ENCODE results near the gene PPP1R12B.
A peak's percentile ranks its signal among the peaks of the same experiment; 100 is the strongest.

Gene PPP1R12B, protein sequence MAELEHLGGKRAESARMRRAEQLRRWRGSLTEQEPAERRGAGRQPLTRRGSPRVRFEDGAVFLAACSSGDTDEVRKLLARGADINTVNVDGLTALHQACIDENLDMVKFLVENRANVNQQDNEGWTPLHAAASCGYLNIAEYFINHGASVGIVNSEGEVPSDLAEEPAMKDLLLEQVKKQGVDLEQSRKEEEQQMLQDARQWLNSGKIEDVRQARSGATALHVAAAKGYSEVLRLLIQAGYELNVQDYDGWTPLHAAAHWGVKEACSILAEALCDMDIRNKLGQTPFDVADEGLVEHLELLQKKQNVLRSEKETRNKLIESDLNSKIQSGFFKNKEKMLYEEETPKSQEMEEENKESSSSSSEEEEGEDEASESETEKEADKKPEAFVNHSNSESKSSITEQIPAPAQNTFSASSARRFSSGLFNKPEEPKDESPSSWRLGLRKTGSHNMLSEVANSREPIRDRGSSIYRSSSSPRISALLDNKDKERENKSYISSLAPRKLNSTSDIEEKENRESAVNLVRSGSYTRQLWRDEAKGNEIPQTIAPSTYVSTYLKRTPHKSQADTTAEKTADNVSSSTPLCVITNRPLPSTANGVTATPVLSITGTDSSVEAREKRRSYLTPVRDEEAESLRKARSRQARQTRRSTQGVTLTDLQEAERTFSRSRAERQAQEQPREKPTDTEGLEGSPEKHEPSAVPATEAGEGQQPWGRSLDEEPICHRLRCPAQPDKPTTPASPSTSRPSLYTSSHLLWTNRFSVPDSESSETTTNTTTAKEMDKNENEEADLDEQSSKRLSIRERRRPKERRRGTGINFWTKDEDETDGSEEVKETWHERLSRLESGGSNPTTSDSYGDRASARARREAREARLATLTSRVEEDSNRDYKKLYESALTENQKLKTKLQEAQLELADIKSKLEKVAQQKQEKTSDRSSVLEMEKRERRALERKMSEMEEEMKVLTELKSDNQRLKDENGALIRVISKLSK

DNA sequence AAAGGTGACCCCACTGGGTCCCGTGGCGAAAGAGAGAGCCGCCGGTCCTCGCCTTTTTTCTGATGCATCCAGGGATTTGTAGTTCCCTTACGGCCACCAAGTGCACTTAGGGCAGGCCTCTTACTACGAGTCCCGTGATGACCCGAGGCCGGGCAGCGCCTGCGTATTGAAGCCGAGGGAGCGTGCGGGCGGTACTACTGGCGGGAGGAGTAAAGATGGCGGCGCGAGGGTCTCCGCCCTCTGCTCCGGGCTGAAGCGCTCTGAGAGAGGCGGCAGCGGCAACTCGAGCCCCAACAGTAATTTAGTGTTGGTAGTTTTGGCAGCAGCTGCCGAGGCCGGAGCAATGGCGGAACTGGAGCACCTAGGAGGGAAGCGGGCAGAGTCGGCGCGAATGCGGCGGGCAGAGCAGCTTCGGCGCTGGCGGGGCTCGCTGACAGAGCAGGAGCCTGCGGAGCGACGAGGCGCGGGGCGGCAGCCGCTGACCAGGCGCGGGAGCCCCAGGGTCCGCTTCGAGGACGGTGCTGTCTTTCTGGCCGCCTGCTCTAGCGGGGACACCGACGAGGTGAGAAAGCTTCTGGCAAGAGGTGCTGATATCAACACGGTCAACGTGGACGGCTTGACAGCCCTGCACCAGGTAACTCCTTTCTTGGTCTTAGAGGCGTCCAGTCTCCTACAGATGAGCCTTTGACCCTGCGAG, at the start of gene PPP1R12B:
PPP1R12B (plus strand) TSS at position 191 of the 697 bp plus-strand sequence; CDS start at position 344, 153 bp downstream.
- DNase-seq: peak; percentile 100

DNA sequence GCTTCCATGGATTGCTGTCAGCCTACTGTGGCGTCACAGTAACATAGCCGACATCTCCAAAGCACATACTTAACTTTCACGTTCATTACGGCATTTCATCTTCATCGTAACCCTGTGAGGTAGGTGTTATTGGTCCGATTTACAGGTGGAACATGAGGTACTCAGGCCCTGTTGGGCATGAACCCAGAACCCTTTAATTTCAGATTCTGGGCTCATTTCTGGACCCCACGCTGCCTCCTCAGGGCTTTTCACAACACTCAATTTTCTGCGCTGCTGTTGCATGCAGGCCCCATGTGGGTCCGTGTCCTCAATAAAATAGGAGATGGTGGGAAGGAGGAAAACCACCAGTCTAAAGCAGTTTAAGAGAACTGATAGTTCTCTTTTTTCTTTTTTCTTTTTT, 46.3 kb upstream of the PPP1R12B start:
- DNase-seq: no peak

DNA sequence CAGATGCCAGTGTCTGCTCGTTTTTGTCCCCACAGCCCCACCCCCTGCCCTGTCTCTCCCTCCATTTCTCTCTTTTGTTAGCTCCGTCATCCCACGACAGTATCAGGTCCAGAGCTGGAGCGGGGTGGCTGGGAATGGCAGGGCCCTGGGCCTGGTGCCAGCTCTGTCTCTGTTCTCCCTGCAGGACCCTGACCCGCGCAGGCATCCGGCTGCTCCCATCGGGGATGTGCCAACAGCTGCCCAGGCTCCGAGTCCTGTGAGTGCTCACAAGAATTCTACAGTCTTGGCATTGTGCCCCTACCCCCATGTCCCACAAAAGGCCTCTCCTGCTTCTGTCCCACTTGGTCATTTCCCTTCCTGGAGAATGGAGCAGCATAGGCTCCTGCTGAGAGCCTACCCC, 44.1 kb upstream of the PPP1R12B start:
- DNase-seq: no peak

DNA sequence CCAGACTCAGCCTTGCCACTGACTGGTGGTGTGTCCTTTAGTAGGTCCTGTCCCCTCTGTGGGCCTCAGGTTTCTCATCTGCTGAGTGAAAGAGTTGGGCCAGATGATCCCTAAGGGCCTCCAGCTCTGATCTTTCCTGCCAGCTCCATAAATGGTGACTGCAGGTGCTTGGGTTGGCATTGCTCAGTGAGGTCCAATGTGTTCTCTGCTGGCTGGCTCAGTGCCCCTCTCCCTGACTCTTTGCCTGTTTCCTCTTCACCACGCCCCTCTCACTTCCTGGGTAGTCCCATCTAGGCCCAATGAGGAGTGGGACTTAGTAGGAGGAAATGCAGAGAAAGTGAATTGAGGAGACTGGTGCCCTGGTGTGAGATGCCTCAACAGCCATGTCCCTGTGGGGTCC, 43.3 kb upstream of the PPP1R12B start:
- DNase-seq: no peak

DNA sequence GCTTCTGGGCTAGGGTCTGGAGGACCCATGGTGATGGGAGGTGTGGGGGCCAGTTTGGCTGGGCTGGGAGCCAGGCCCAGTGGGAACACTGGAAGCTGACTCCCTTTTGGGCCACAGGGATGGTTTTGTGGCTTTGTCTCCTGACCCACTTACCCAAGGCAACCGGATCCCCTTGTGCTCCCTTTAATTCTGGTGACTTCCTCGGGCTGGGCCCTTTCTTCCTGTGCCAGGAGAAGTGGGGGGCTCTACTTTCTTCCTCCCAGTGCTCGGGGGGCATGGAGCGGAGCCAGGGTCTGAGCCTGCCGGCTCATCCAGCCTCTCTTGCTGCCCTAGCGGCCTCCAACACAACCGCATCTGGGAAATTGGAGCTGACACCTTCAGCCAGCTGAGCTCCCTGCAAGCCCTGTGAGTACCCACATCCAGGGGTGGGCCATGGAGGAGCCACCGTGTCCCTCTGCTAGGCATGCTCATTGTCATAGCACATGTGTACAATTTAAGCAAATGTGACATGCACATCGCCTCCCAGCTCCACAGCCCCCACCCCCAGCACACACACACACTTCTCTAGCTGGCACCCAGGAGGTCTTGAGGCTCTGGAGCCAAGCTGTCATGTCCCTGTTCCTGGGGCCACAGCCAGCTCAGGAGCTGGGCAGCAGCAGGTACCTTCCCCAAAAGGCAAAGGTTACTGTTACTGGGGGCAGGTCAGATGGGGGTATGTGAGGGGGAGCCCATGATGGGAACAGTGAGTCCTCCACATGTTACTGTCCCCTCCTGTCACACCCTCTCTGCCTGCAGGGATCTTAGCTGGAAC, 41.8 kb upstream of the PPP1R12B start:
- DNase-seq: no peak

DNA sequence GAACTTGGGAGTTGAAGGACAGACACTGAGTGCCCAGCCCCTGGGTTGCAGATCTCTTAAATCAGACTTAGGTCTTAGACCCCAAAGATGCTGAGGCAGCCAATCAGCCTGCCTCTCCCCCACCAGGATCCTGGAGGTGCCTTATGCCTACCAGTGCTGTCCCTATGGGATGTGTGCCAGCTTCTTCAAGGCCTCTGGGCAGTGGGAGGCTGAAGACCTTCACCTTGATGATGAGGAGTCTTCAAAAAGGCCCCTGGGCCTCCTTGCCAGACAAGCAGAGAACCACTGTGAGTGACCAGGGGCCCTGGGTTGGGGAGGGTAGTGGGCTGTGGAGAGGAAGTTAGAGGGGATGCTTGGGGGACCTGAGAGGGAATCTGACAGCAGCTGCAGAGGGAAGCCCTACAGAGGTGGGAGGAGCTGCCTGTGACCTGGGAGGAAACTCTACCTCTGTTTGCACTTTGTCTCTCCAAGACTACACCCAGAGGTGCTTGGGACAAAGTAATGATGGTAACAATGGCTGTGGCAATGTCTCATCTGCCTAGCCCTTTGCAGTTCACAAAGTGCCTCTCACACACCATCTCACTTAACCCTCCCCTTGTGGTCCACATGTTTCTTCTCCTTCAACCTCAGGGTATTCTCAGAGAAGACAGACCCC, 38.3 kb upstream of the PPP1R12B start:
- DNase-seq: no peak

DNA sequence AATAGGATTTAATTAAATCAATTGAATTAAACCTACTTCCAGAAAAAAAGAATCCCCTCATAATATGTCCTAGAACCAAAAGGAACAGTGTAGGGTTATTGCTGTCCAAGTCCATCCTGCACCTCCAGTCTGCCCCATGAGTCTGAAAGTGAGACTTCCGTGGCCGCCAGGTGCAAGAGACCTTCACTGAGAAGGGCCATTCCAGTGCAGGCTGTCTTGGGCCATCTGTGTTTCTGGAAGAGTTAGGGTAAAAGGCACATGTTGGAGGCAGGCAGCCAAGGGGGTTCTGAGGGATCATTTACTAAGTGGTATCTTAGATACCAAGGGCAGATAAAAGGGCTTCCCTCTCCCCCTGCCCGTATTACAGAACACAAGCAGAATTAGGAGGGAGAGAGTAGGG, 37.8 kb upstream of the PPP1R12B start:
- DNase-seq: no peak

DNA sequence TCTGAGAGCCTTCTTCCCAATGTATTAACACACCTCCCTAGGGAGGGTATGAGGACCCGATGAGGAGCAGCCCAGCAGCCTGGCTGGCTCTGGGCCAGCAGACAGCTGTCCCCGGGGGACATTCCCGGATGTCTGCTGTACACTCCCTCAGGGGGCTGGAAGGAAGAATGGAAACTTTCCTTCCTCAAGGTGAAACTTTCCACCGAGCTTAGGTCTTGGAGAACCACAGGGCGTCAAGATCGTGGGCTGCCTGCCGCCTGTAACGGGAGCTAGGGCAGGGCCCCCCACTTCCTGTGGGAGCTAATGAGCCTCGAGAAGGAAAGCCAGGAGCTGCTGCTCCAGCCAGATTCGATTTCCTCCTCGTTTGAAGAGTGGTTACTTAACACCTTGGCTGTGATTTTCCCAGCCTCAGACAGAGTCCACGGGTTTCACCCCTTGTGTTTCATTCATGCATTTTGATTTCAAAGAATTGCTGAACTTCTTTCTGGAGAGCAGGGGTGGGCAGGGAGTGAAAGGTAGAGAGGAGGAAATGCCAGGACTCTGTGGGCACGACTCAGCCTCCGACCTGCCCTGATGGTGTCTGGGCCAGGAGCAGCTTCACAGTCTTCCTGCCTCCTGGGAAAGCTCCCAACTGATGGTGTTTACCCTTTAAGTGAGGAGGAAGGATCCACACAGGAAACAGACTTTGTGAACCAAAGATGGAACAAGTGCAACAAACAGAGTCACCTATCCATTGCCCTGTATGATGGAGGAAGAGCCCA, 36.4 kb upstream of the PPP1R12B start:
- no peak for DNase-seq

DNA sequence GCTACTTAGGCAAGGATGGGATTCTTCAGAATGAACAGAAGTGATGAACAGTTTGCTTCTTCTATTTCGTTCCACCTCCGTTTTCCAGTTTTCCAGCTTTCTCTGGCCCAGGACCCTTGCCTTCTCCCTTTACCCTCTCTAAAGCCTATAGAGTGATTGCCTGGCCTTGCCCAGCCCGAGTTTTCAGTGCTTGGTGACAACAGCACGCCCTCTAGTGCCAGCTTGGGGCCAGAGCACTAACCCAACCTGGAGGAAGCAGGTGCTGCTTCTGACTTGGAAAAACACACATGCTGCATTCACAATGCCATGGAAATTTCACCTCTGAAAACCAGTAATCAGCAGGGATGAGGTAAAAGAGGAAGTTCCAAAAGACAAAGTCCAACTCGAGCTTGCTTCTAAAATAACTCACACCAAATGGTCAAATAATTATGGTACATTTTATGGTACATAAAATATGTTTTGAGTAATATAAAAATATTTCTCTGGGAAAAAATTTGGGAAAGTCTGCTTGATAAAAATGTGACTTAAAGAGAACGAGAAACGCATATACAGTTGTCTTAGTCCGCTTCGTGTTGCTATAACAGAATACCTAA, 32.8 kb upstream of the PPP1R12B start:
- peak; percentile 77 for DNase-seq

DNA sequence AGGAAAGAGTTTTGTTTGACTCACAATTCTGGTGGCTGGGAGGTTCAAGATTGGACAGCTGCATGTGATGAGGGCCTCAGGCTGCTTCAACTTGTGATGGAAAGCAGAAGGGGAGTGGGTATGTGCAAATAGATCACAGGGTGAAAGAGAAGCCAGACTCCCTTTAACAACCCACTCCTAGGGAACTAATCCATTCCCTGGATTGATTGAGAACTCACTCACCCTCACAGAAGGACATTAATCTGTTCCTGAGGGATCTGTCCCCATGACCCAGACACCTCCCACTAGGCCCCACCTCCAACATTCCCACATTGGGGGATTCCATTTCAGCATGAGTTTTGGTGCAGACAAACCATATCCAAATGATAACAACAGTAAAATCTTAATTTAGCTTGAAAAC, 32.3 kb upstream of the PPP1R12B start:
- DNase-seq: no peak

DNA sequence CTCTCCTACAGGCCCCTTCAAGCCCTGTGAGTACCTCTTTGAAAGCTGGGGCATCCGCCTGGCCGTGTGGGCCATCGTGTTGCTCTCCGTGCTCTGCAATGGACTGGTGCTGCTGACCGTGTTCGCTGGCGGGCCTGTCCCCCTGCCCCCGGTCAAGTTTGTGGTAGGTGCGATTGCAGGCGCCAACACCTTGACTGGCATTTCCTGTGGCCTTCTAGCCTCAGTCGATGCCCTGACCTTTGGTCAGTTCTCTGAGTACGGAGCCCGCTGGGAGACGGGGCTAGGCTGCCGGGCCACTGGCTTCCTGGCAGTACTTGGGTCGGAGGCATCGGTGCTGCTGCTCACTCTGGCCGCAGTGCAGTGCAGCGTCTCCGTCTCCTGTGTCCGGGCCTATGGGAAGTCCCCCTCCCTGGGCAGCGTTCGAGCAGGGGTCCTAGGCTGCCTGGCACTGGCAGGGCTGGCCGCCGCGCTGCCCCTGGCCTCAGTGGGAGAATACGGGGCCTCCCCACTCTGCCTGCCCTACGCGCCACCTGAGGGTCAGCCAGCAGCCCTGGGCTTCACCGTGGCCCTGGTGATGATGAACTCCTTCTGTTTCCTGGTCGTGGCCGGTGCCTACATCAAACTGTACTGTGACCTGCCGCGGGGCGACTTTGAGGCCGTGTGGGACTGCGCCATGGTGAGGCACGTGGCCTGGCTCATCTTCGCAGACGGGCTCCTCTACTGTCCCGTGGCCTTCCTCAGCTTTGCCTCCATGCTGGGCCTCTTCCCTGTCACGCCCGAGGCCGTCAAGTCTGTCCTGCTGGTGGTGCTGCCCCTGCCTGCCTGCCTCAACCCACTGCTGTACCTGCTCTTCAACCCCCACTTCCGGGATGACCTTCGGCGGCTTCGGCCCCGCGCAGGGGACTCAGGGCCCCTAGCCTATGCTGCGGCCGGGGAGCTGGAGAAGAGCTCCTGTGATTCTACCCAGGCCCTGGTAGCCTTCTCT, 30.3 kb upstream of the PPP1R12B start:
- no peak for DNase-seq

DNA sequence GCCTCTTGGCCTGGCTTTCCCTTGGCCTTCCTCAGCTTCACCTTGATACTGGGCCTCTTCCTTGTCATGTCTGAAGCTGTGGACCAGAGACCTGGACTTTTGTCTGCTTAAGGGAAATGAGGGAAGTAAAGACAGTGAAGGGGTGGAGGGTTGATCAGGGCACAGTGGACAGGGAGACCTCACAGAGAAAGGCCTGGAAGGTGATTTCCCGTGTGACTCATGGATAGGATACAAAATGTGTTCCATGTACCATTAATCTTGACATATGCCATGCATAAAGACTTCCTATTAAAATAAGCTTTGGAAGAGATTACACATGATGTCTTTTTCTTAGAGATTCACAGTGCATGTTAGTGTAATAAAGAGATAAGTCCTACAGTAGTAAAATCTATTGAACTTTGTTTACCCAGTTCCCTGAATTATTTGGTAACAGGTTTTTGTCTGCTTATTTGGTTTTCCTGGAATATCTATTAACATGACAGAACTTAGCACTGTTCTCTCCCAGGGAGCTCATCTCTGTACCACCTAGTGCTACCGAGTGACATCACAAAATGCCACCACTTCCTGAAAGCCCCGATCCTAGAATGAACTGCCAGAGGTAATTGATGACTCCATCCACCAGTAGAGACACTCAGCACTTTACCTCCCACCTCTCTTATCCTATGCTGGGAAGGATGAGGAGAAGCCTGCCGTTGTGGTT, 29.0 kb upstream of the PPP1R12B start:
- DNase-seq: no peak

DNA sequence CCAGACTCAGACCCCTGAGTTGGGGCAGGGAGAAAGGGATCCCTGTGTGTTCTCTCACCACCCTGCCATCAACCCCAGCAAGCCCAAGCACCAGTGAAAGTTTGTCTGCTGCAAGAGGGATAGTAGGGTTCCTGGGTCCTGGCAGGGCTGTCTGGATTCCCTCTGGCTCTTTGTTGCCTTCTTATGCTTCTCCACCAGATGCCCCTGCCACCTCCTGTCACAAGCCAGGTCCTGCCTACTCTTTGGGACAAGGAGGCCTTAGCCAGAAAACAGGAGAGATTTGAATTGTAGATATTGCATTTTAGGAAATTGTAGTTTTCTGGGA, 28.5 kb upstream of the PPP1R12B start:
- DNase-seq: no peak

DNA sequence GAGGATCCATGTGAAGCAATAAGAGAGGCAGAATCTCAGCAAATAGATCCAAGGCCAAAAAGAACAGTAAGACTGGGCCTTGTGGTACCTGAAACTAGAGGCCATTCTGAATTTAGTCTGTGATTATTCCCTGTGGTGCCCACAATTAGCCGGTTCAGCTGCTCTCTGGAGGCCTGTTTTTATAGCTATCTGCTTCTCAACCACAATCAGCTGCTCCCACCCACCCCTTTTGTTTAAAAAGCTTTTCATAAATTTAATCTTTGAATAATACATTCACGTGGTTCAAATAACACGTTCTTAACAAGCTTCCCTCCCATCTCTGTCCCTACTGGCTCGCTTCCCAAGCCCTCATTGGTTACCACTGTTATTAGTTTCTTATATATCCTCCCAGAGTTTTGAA, 24.8 kb upstream of the PPP1R12B start:
- no peak for DNase-seq

DNA sequence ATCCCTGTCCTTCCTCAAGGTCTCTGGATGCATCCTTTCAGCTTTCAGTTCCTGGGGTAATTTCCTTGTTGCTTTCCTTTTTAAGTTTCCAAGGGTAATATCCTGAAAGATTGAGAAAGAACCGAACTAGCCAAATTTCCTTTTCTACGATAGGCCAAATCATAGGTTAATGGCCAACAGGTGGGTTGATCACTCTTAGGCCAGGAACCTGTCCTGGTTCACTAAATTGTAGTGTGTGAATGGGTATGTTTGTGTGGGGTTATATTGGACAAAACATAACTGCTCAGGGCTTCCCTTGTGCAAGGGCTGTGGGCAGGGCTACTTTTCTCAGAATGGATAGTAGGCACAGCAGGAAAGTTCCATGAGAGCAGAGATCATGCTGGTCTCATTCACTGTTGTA, 23.9 kb upstream of the PPP1R12B start:
- no peak for DNase-seq

DNA sequence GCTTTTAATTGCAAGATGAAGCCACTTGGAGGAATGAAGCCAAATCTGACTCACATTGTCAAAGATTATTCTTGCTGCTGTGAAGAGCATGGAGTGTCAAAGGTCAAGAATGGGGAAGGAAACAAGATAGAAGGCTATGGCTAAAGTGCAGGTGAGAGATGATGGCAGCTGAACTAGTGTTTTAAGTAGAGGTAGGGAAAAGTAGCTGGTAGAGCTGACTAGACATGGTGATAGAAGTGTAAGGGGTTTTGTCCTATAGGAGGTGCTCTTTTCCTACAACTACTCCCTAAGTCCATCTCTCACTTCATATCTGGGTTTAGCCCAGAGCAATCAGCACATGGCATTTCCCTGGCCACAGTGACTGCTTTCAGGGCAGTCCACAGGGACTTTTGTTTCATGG, 18.6 kb upstream of the PPP1R12B start:
- DNase-seq: no peak

DNA sequence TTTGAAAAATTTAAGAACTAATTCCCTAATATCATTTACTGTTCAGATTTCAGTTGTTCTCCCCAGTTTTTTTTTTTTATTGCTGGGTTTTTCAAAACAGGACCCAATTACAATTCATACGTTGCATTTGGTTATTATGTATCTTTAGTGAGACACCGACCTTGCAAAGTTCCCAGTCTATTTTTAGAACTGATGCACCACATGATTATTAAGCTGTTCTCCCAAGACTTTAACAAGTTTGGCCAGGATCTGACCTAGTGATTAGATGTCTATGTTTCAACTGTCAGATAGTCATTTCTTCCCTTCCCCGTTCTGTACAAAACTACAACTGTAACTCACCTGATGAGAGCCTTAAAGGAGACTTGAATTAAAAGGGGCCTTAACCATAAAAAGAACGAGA, 14.6 kb upstream of the PPP1R12B start:
- no peak for DNase-seq

DNA sequence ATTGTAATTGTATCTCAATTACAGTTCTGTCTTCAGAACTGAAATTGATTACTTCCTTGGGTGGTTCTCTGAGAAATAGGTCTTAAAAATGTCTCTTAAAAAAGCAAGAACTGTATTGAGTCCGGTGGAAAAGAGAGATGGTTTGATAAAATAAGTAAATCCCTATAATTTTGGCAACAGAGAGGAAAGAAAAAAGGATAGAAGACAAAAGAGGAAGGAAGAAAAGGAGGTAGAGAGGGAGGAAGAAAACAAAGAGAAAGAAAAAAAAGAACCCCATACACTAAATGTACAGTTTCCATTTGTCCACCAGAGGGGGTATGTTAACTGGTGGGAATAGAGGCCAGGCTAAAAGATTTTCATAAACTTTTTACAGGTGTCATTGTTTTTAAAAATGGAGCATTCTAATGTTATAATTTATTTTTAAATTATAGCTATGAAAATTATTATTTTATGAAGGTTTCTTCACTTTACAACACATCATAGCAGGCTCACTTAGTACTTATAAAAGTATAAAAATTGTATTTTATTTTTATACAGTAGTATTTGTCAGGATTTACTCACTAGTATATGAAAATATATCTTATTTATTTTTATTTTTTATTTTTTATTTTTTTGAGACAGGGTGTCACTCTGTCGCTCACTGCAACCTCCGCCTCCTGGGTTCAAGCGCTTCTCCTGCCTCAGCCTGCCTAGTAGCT, 4.7 kb upstream of the PPP1R12B start:
- peak; percentile 68 for DNase-seq
